HUES48 (cell line): ENCODE results near the gene OR52D1.

ENCODE experiments used
- H3K27ac ChIP-seq: one replicate; pipeline ENCODE4 v1.7.0; 2013; ENCODE audit warnings: low read depth, low read length, inconsistent platforms
- H3K27me3 ChIP-seq: 2 replicates; pipeline ENCODE4 v1.6.1; 2013; ENCODE audit warnings: mild to moderate bottlenecking, low read length; ENCODE audit not compliant: control insufficient read depth, insufficient read depth
- H3K36me3 ChIP-seq: 2 replicates; pipeline ENCODE4 v1.6.1; 2013; ENCODE audit warnings: low read length; ENCODE audit not compliant: control insufficient read depth, insufficient read depth
- H3K4me1 ChIP-seq: 2 replicates; pipeline ENCODE4 v1.6.1; 2013; ENCODE audit warnings: mild to moderate bottlenecking, low read length; ENCODE audit not compliant: control insufficient read depth, insufficient read depth
- H3K4me3 ChIP-seq: 2 replicates; pipeline ENCODE4 v1.5.1; 2013; ENCODE audit warnings: mild to moderate bottlenecking, low read depth, low read length
- H3K9ac ChIP-seq: 2 replicates; pipeline ENCODE4 v1.6.1; 2013; ENCODE audit warnings: mild to moderate bottlenecking, low read depth, low read length, moderate library complexity
- H3K9me3 ChIP-seq: 2 replicates; pipeline ENCODE4 v1.6.1; 2013; ENCODE audit warnings: low read length; ENCODE audit not compliant: control insufficient read depth, insufficient read depth

Gene OR52D1

DNA sequence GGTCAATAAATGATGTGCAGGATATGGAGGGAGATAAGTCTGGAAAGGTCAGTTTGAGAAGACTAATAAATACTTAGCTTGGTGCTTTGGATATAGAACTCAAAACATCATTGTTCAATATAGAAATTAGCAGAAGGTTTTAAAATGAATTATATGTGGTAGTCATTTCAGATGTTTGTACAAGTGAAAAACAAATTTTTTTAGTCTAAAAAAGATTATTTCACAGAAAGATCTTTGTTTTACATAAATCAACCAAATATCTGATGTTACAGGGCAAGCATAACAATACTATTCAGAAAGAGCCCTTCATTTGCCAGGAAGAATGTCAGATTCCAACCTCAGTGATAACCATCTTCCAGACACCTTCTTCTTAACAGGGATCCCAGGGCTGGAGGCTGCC, at the start of gene OR52D1:
Gene OR52D1 (plus strand): TSS at position 301 of the 400 bp plus-strand sequence. CDS start 22 bp downstream, at position 323.
- no peaks in the 10 kb centered on the region for H3K36me3 ChIP-seq
- no peak within 1 kb of the TSS for H3K9ac ChIP-seq
- H3K27me3 ChIP-seq, result no peaks in the 10 kb centered on the region
- no peak within 1 kb of the TSS for H3K4me3 ChIP-seq
- no peaks in the 10 kb centered on the region for H3K4me1 ChIP-seq
- H3K9me3 ChIP-seq, result no peaks in the 10 kb centered on the region
- no peak within 1 kb of the TSS for H3K27ac ChIP-seq

DNA sequence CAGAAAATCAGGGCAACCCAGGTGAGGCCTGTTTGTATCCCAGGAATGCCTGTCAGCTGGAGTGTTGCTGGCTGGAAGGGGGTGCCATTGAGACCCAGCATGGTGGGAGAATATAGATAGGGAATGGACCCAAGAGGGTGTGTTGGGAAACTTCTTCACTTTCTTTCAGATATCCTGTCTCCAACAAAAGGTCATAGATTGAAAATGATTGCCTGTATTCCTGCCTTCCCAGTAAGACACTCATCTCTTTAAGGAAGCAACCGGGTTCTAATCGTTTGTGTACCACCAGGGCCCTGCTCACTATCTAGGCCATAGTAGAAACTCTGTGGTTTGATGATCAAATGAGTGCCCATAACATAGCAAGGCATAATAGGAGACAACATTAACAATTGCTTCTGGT, 47.1 kb upstream of the OR52D1 start, which contains the start of gene OR51I1:
Gene OR51I1 (minus strand): TSS at position 101 of the 400 bp plus-strand sequence. CDS start 0 bp downstream, at position 101.
- no peak within 1 kb of the TSS for H3K9ac ChIP-seq
- peaks cover 4% of the 10 kb centered on the region; the same call in 1 of the 2 replicates for H3K27me3 ChIP-seq
- H3K4me1 ChIP-seq, result no peaks in the 10 kb centered on the region
- no peak within 1 kb of the TSS for H3K27ac ChIP-seq
- no peaks in the 10 kb centered on the region for H3K9me3 ChIP-seq
- H3K4me3 ChIP-seq, result no peak within 1 kb of the TSS
- no peaks in the 10 kb centered on the region for H3K36me3 ChIP-seq

DNA sequence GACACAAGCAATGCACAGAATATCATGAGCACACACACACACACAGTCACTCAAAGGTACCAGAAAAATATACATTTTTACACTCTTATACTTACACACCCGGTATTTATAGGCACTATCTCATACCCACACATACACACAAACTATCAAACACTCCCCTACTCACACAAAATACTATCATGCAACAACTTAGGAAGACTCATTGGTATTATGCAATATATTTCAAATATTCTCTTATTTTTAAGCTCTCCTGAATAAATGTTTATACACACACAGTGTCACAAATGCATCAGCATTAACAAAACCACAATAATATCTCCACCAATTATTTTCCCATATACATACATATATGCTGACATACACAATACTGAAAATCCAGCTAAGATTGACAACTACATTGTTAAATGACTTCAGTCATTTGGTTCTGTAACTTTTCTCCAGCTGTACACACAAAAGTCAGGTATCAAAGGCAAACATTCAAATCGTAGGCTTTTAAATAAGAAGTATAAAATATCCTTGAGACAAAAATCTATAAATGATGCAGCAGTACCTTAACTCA, 44.6 kb upstream of the OR52D1 start:
- peaks cover 4% of the 10 kb centered on the region; the same call in 1 of the 2 replicates for H3K27me3 ChIP-seq
- H3K36me3 ChIP-seq, result no peaks in the 10 kb centered on the region
- no peaks in the 10 kb centered on the region for H3K4me1 ChIP-seq
- H3K9ac ChIP-seq, result no peak overlapping the region
- H3K9me3 ChIP-seq, result no peaks in the 10 kb centered on the region
- no peak overlapping the region for H3K4me3 ChIP-seq
- H3K27ac ChIP-seq, result no peak overlapping the region

DNA sequence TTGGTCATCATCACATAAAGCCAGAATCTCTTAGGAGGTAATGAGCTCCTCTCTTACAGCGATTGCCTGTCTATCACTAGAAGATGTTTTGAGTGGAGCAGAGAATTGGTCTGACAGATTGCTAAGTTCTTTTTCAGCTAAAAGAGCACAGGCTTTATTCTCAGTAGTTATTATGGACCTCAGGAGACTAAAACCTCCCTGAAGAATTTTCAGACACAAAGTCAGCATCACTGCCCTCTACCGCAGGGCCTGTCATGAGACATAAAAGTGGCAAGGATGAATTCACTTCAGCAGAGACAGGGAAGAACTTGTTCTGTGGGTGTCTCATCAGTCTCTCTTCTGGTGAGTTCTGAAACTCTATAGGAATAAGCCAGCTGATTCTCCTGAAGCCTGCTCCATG, 39.5 kb upstream of the OR52D1 start, which contains the start of gene OR51I2:
Gene OR51I2 (plus strand): TSS at position 301 of the 400 bp plus-strand sequence. CDS start 4,166 bp downstream, outside the sequence.
- no peaks in the 10 kb centered on the region for H3K9me3 ChIP-seq
- H3K4me1 ChIP-seq, result 0 out of 2 replicates have a peak, but pooled peaks cover 9% of the 10 kb centered on the region
- H3K9ac ChIP-seq, result no peak within 1 kb of the TSS
- H3K36me3 ChIP-seq, result no peaks in the 10 kb centered on the region
- no peak within 1 kb of the TSS for H3K4me3 ChIP-seq
- no peaks in the 10 kb centered on the region for H3K27me3 ChIP-seq
- no peak within 1 kb of the TSS for H3K27ac ChIP-seq

DNA sequence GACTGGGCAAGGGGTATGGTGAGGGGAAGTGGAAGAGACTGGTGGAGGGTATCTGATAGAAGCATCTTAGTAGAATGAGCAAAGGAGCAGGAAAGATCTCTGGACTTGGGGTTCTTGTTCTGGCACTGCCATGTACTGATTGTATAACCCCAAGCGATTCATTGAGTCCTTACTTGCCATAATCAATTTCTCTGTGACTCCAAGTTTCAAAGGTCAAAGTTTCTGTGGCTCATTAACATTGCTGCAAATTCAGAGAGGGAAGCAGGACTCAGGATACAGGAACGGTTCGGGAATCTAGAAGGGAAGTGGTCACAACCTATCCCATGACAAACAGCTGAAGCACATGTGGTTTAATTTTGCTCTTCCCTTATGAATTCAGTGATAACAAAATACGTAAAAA, 39.1 kb upstream of the OR52D1 start:
- Histone ChIP-seq H3K27me3 (no peaks in the 10 kb centered on the region), H3K36me3 (no peaks in the 10 kb centered on the region), H3K27ac (no peak overlapping the region), H3K9ac (no peak overlapping the region), H3K4me1 (0 out of 2 replicates have a peak, but pooled peaks cover 9% of the 10 kb centered on the region), H3K4me3 (no peak overlapping the region), H3K9me3 (no peaks in the 10 kb centered on the region)

DNA sequence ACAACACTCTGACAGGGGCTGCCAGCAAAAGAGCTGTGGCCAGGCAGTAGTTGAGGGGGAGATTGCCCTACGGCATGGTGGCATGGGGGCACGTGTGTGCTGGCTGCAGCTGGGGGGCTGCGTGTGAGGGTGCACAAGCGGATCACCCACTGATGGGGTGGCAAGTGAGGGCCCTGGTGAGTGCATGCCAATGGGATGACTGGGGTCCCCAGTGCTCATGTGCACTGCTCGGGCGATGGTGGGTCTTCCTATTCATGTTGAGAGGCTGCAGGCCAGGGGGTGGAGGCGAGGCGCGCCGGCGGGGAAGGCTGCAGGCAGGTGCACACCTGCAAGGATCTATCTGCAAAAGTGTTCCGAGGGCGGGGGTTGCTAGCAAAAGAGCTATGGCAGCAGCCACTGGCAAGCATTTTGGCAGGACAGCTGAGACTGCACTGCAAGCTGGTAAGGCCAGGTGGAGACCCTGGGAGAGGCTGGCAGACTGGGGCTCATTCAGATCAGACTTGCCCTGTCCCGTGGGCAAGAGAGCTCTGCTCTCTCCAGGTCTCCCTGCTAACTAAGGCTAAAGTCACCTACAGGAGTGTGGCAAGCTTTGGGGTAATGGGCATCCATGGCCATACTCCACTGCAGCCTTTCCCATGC, 27.4 kb upstream of the OR52D1 start:
- no peak overlapping the region for H3K27ac ChIP-seq

DNA sequence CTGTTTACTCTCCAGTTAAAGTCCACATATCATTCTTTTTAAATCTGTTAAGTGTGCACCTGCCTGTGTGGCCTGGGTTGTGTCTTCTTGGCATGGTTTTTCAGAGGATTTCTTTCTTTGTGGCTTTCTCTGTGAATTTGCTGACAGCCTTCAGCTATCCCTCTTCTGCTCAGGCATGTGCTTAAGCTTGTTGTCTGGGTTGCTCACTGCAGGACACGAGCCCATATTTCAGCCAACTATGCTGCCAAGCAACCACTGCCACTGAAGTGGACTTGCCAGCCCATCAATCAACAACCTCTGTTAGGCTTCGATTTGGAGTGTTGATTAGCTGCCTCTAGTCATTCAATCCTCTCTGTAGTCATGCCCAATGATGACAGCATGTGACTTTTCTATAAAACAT, 21.0 kb upstream of the OR52D1 start:
- Histone ChIP-seq H3K4me1 (no peaks in the 10 kb centered on the region), H3K27me3 (no peaks in the 10 kb centered on the region), H3K4me3 (no peak overlapping the region), H3K9me3 (no peaks in the 10 kb centered on the region), H3K9ac (no peak overlapping the region), H3K27ac (no peak overlapping the region), H3K36me3 (no peaks in the 10 kb centered on the region)

More for the DNA sequence above, 27.4 kb upstream of the OR52D1 start:
- Histone ChIP-seq H3K9ac (no peak overlapping the region), H3K4me3 (no peak overlapping the region), H3K9me3 (no peaks in the 10 kb centered on the region), H3K36me3 (no peaks in the 10 kb centered on the region), H3K27me3 (no peaks in the 10 kb centered on the region), H3K4me1 (no peaks in the 10 kb centered on the region)

DNA sequence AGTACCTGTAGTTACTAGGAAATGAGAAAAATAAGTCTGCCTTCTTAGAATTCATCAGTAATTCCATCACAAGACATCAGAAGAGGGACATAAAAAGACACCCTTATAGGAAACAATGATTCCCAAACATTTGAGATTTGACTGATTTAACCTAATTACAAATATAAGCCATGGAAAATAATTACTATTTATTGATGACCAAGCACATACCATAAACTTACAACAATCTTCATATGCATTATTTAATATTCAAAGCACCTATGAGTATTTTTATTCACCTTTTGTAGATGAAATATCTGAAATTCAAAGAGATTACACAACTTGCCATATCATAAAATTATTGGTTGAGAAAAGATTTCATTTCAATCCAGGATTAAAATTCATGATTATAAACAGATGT, 14.6 kb upstream of the OR52D1 start:
- Histone ChIP-seq H3K4me1 (no peaks in the 10 kb centered on the region), H3K4me3 (no peak overlapping the region), H3K27ac (no peak overlapping the region), H3K36me3 (no peaks in the 10 kb centered on the region), H3K9ac (no peak overlapping the region), H3K9me3 (no peaks in the 10 kb centered on the region), H3K27me3 (no peaks in the 10 kb centered on the region)

DNA sequence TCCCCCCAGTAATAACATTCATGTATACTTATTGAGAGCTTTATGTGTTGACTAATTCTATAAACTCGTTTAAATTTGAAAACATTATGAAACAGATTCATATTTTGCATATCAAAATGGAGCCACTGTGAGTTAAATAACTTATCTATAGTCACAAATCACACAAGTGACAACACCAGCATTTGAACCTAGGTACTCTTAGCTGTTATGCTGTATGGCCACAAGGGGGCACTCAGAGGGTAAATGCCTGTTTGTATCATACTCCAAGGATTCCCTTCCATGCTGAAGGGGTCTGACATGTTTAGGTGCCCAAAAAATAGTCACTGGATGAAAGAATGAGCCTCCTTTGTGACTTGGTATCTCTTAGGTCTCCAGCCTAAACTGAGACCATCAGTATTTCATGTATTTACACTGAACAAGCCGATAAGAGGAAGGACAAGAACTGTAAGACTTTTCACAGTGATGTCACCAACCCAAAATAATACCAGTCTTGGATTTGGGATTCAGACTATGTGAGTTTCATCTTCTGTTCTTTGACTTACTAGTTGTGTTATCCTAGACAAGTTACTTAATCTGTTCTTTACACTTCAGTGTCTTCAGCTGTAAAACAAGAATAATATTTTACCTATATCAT, 12.2 kb upstream of the OR52D1 start:
- Histone ChIP-seq H3K36me3 (no peaks in the 10 kb centered on the region), H3K9ac (no peak overlapping the region), H3K4me3 (no peak overlapping the region), H3K9me3 (no peaks in the 10 kb centered on the region), H3K27me3 (no peaks in the 10 kb centered on the region), H3K27ac (no peak overlapping the region), H3K4me1 (no peaks in the 10 kb centered on the region)

DNA sequence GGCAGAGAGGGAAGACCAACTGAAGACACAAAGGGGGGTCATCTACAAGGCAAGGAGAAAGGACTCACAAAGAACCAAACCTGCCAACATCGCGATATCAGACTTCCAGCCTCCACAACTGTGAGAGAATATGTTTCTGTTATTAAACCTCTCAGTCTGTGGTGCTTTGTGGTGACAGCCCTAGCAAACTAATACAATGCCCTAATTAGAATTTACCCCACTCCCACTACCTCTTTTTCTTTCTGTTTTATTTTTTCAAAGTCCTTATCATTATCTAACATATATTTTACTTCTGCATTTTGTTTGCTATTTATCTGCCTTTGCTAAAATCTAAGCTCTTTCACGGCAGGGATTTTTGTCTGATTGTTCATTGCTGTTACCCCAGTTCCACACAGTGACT, 2.5 kb upstream of the OR52D1 start:
- Histone ChIP-seq H3K27me3 (no peaks in the 10 kb centered on the region), H3K36me3 (no peaks in the 10 kb centered on the region), H3K4me3 (no peak overlapping the region), H3K27ac (no peak overlapping the region), H3K9ac (no peak overlapping the region), H3K4me1 (no peaks in the 10 kb centered on the region), H3K9me3 (no peaks in the 10 kb centered on the region)

DNA sequence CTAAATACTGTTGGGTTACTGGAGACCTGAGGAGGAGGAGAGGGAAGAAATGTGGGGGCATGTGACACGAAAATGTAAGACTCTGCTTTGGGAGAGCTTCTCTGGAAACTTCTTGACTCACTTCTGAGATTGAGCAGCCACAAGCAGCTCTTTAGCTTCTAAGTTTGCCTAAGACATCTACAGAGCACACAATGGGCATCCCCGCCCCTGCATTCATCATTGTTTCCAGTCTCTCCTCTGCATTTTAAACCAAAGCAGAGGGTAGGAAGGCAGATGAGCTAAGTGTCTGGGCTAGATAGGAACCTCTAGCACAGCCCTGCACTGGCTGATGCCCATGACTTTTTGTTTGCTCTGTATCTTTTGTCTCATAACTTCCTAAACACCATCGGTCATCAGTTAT, 2.1 kb upstream of the OR52D1 start:
- Histone ChIP-seq H3K4me3 (no peak overlapping the region), H3K9me3 (no peaks in the 10 kb centered on the region), H3K9ac (no peak overlapping the region), H3K36me3 (no peaks in the 10 kb centered on the region), H3K27ac (no peak overlapping the region), H3K27me3 (no peaks in the 10 kb centered on the region), H3K4me1 (no peaks in the 10 kb centered on the region)
